Measurements from ENCODE around the gene RMDN2.
"Not testable (repeated sequence)": the region's sequence is repeated elsewhere in the genome, so short reads cannot be mapped to it uniquely, and the experiment has no call there.

RMDN2 gene

DNA sequence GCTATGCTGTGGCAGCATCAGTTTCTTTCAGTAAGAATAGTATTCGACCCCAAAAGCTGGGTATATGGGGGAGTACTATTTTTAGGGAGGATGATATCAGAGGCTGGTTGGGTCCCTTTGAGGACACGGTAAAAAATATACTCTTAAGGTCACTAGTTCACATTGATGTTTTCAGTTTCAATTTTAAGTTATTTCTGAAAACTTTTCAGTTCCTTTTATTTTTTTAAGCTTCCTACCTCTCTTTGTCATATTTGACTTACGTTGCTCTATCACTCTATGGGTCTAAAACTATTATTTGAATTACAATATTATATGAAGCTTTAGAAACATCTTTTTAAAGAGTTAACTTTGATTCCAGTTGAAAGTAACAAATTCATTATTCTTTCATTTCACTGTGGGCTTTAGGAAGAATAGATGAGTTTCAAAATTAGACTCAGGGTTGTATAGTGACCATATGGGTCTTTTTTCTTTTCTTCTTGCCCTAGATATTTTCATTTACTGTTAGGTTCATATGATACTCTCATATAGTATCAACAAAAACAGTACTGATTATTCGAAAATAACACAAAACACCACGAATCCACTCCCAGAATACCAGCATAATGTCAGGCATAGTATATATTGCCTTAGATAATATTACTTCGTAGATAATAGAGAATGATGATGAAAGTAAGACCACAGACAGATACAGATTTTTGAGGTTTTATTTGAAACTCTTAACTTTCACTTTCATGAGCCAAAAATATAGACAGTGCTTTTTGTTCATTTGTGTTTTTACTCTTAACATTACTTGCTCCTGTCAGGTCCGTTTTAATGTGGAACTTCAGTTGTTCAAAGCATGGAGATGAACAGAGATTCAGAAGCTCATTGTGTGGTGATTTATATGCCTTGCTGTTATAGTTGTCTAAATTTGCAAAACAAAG lies 9.8 kb downstream of the RMDN2 start:
- peak in 1 of 2 donors; percentile 23 for DNase-seq

DNA sequence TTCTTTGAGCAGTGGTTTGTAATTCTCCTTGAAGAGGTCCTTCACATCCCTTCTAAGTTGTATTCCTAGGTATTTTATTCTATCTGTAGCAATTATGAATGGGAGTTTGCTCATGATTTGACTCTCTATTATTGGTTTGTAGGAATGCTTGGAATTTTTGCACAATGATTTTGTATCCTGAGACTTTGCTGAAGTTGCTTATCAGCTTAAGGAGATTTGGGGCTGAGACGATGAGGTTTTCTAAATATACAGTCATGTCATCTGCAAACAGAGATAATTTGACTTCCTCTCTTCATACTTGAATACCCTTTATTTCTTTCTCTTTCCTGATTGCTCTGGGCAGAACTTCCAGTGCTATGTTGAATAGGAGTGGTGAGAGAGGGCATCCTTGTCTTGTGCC lies 12.5 kb downstream of the RMDN2 start:
- DNase-seq = not testable (repeated sequence)

DNA sequence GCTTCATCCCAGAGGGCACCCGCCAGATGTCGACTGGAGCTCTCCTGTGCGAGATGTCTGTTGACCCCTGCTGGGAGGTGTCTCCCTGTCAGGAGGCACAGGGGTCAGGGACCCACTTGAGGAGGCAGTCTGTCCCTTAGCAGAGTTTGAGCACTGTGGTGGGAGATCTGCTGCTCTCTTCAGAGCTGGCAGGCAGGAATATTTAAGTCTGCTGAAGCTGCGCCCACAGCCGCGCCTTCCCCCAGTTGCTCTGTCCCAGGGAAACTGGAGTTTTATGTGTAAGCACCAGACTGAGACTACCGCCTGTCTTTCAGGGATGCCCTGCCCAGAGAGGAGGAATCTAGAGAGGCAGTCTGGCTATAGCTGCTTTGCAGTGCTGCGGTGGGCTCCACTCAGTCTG lies 16.2 kb downstream of the RMDN2 start:
- DNase-seq = not testable (repeated sequence)

DNA sequence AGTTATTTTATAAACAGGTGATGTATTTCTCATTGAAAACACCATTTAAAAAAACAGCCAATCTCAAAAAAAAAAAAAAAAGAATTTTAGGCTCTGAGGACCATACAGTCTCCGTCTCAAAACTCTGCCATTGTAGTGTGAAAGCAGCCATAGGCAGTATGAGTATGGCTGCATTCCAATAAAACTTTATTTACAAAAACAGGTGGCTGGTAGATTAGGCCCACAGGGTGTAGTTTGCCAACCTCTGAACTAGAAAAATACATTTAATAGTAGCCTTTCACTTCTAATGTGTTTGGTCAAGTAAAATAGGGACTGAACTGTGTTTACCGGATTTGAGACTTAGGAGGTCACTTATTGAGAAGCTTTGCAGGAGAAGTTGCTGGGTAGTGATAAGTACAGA lies 19.2 kb downstream of the RMDN2 start:
- no peak for DNase-seq

DNA sequence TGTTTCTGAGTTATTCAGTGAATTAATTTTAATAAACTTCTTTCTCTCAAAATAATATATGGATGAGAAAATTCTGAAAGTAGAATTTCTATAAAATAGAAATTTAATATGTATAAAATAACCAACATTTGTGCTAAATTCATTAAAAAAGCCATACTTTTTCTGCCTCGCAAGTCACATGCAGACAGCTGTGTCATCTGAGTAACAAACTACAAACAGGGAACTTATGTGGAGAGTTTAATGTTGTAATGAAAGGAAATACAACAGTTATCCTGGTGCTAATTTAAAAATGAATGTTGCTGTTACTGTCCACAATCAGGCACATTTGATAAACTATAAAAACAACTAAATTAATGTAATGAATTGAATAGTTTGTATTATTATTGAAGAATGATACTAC lies 22.2 kb downstream of the RMDN2 start:
- no peak for DNase-seq

DNA sequence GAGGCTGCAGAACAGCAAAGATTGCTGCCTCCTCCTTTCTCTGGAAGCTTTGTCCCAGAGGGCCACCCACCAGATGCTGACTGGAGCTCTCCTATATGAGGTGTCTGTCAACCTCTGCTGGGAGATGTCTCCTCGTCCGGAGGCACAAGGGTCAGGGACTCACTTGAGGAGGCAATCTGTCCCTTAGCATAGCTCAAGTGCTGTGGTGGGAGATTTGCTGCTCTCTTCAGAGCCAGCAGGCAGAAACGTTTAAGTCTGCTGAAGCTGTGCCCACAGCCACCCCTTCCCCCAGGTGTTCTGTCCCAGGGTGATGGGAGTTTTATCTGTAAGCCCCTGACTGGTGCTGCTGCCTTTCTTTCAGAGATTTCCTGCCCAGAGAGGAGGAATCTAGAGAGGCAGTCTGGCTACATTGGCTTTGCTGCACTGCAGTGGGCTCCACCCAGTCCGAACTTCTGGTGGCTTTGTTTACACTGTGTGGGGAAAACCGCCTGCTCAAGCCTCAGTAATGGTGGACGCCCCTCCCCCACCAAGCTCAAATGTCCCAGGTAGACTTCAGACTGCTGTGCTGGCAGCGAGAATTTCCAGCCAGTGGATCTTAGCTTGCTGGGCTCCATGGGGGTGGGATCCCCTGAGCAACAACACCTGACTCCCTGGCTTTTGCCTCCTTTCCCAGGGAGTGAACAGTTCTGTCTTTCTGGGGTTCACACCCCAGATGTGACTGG lies 37.1 kb downstream of the RMDN2 start:
- DNase-seq = not testable (repeated sequence)

DNA sequence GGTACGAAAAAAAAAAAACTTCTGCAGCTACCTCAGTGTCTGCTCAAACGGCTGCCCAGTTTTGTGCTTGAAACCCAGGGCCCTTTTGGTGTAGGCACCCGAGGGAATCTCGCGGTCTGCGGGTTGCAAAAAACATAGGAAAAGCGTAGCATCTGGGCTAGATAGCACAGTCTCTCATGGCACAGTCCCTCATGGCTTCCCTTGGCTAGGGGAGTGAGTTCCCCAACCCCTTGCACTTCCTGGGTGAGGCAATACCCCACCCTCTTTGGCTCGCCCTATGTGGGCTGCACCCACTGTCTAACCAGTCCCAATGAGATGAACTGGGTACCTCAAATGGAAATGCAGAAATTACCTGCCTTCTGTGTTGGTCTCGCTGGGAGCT lies 37.6 kb downstream of the RMDN2 start:
- not testable (repeated sequence) for DNase-seq

DNA sequence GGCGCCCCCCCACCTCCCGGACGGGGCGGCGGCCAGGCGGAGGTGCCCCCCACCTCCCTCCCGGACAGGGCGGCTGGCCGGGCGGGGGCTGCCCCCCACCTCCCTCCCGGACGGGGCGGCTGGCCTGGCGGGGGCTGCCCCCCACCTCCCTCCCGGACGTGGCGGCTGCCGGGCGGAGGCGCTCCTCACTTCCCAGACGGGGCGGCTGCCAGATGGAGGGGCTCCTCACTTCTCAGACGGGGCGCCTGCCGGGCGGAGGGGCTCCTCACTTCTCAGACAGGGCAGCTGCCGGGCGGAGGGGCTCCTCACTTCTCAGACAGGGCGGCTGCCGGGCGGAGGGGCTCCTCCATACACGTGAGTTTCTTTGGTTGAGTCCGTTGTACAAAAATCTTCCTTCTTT lies 38.8 kb downstream of the RMDN2 start:
- DNase-seq = not testable (repeated sequence)

DNA sequence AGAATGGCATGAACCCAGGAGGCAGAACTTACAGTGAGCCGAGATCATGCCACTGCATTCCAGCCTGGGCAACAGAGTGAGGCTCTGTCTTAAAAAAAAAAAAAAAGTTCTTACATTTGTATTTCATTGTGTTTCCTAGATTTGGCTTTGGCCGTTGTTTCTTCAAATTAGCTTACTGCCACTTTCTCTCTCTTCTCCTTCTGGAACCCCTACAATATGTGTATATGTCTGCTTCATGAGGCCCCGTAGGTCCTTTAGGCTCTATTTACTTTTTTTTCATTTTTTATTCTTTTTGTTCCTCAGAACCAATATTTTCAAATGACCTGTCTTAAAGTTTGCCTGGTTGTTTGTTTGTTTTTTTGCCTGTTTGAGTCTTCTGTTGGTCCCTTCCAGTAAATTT lies 41.2 kb downstream of the RMDN2 start:
- DNase-seq = no peak

DNA sequence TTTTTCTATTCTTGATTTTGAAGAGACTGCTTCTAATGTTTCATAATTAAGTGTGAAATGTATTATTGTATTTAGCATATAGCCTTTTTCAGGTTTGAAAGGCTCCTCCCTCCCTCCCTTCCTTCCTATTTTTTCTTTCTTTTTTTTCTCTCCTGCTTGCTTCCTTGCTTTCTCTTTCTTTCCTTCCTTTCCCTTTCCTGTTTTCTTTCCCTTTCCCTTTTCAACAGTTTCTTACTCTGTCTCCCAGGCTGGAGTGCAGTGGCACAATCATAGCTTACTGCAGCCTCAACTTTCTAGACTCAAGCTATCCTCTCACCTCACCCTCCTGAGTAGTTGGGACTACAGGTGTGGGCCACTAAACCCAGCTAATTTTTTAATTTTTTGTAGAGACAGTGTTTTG lies 44.6 kb downstream of the RMDN2 start:
- no peak for DNase-seq

DNA sequence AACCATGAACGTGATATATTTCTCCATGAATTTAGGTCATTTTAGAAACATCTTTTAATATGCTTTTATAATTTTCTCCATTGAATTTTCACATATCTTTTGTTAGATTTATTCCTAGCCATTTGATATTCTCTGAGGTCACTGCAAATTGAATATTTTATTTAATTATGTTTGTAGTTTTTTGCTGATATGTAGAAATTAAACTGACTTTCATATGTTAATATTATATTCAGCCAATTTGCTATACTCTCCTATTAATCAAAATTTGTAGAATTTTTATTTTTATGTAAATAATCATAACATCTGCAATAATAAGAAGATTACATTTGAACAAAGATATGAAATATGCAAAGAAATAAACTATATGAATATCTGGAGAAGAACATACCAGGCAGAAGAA lies 46.9 kb downstream of the RMDN2 start:
- no peak for DNase-seq

DNA sequence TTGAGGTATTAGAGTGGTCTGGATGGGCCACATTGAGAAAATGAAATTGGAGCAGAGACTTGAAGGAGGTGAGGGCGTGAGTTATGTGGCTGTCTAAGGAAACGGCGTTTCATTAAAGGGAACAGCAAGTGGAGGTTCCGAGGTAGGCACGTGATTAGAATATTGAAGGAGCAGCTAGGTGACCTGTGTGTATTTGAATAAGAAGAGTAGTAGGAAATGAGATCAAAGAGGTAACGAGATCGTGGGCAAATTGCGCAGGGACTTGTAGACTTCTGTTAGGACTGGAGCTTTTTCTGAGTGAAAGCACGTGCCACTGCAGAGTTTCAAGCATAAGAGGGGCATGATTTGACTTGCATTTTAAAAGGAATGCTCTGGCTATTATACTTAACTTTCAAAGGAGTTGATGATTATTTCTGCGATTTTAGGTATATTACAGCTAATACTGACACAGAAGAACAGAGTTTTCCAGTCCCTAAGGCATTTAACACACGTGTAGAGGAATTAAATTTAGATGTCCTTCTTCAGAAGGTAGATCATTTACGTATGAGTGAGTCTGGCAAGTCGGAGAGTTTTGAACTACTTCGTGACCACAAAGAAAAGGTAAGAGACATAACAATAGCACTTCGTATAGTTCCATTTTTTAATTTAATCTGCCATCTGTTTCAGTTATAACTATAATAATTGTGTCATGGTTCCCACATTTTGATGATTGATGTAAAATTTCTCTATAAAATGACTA lies 48.7 kb downstream of the RMDN2 start:
- no peak for DNase-seq

DNA sequence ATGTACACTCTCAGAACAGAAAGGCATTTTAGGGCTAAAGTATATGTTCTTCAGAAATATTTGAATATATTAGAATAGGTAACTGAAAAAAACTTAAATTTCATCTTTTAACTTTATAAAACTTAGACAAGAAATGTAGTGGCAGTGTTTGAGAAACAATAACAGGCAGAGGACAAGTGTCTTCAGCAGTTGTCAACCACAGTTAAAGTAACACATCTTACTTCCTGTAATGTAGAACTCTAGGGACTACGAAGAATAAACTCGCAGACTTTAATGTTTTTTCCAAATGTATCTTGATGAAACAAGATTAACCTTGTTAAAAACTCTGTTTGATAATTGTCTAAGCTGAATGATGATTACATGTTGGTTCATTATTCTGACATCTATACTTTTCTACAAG lies 50.7 kb downstream of the RMDN2 start:
- DNase-seq = no peak

DNA sequence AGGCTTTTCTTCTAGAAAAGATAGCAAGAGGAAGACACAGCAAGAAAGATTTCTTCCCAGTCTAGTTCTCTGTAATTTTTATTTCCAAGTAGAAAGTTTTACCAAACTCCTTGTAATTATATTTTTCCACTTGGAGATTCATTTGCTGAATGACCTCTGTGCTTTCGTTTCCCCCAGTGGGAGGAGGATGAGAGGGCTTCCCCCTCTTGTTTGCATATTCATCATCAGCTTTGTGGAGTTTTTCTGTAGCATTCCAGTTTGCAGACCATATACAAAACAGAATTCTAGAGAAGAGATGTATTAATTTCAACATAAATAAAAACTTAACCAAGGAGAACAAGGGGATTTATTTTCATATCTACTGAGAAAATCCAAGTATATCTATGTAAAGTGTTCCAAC lies 51.3 kb downstream of the RMDN2 start:
- DNase-seq = no peak

DNA sequence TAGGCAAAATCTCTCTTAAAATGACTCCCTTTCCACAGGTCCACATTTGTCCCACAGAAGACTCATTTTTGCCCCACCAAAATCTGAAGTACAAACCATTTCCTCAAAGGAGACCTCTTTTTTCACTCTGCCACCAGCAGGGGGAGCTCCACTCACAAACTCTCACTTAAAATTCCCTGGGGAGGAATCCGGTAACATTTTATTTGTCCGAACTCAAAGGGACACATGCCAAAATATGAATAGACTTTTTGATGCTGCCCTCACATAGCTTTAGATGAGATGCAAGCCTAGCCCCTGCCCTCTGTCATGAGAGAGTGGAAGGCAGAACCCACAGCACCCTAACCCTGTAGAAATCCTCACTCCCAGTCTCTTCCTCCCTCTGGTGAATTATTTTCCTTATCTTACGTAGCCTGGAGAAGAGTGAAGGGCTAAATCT lies 57.1 kb downstream of the RMDN2 start:
- peak; percentile 47 to 54 for DNase-seq

DNA sequence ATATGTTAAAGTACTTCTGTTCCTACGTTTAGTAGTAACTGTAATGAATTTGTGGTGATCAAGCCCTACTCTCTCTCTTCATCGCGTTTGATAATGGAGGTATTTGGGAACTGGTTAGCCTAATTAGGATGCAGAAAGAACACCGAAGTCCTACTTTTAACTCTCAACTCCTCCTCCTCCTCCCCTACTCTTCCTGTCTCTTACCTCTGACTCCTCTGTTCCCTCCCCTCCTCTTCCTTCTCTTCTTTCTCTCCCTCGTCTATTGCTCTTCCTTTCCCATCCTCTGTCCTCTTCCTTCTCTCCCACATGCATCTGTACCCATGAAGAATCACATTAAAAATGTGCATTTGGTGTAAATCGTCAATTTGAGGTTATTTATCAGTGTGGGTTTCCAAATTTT lies 57.8 kb downstream of the RMDN2 start:
- no peak for DNase-seq

DNA sequence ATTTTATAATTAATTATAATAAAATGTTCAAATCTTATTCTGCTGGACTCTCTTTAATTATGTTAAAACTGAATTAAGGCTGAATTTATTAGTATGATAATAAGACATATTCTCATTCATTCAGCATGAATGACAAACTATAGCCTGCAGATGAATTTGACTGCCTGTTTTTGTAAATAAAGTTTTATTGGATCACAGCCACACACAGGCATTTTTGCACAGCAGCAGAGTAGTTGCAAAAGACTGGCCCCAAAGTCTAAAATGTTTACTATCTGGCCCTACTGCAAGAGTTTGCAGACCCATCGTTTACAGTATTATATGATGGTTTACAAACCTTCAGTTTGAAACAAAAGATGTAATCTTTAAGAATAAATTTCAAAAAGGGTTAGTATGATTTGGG lies 58.6 kb downstream of the RMDN2 start:
- DNase-seq = no peak

DNA sequence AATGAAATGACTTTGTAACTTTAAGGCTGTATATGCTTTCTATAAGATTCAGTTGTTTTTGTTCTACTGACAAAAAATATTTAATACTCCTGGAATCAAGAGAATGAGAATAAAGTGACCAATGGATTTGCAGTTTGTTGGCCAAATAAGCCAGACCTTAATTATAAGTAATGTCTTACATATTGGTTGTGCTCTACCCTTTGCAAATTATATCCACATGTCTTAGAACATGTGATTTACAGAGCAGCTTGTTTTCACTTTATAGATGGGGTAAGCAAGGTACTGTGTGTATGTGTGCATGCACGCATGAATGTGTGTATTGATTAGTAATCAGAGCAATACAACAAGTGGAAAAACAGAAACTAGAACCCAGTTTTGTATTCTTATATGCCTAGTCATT lies 59.1 kb downstream of the RMDN2 start:
- DNase-seq = no peak

DNA sequence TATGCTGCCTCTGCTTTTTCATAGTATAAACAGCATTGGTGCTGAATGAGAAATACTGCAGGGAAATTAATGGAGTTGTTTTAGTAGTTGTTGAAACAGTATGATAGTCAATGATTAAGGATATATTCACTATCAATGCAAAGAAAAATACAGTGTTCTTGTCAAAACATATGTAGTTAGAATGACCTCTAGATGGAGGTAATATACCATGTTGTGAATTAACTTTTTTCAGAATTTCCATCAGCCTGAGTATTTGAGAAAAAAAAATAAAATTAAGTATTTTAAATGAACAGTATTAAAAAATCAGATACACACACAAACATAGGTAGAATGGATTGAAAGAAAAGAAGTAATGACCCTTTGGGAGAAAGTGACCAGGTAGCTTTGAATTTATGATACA lies 59.5 kb downstream of the RMDN2 start:
- DNase-seq = no peak

DNA sequence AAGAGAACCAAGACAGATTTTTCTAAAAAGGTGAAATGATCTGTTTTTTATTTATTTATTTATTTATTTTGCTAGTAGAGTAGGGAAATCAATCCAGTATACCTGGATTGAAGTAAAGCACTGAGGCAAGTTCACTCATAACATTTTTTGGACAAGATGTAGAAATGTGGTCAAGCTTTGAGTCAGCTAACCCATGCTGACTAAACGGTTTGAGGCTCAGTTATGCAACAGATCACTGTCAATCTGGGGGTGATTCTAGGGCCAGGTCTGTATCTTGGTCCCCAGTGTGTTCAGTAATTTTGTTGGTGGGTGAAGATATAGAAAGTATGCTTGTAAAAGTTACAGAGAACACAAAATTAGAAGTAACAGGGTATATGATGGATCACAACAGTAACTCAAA lies 60.2 kb downstream of the RMDN2 start:
- no peak for DNase-seq

DNA sequence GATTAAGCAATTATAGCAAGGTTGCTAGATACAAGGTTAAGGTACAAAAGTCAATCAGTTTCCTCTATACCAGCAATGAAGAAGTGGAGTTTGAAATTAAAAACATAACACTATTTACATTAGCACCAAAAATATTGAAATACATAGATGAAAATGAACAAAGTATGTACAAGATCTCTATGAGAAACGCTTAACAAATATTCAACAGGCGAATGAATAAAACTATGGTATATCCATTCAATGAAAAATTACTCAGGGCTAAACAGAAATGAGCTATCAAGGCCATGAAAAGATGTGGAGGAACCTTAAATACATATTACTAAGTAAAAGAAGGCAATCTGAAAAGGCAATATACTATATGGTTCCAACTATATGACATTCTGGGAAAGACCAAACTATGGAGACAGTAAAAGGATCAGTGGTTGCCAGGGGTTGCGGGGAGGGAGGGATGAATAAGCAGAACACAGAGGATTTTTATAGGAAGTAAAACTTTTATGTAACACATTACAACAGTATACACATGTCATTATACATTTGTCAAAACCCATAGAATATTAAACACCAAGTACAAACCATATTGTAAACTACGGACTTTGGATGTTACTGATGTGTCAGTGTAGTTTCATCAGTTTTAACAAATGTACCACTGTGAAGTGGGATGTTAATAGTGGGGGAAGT lies 62.1 kb downstream of the RMDN2 start:
- no peak for DNase-seq

DNA sequence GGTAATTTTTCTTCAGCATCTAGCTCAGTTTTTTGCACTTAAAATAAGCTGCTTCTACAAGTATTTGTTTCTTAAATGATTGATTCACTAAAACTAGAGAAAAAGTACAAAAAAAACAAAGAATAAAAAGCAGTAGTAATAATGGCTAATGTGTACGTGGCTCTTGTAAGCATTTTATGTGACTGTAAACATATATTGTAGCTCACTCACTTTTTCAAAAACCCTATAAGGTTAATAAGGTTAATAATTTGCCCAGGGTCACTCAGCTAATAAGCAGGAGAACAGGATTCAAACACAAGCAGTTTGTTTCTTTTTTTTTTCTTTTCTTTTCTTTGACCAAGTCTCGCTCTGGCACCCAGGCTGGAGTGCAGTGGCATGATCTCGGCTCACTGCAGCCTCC lies 67.5 kb downstream of the RMDN2 start:
- DNase-seq = no peak

DNA sequence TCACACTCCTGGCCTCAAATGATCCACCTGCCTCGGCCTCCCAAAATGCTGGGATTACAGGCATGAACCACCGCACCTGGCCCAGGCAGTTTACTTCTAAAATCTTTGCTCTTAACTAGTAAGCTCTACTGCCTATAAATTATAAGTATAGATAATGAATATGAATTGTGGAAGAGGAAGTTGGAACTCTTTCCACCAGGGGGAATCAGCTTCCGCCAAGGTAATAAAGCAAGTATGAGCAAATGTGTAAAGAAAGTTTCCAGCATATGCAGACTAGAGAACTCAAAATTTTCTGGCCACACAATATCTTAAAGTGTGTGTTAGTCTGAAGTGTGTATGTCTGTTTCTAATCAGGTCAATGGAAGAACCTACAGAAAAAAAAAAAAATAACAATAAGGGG lies 68.1 kb downstream of the RMDN2 start:
- no peak for DNase-seq

Data from CD4-positive, alpha-beta T cell treated with Interferon alpha-2 for 1 hour (primary cell).